HUES6 (cell line): ENCODE measurements around the gene KCNE3.
"Not testable (repeated sequence)": the region's sequence is repeated elsewhere in the genome, so short reads cannot be mapped to it uniquely, and the experiment has no call there.

ENCODE experiments used
- H3K27ac ChIP-seq: 2 replicates; pipeline ENCODE4 v1.7.0; 2013; ENCODE audit warnings: low read depth, mild to moderate bottlenecking, low read length, inconsistent platforms
- H3K27me3 ChIP-seq: 2 replicates; pipeline ENCODE4 v1.6.1; 2013; ENCODE audit warnings: low read length; ENCODE audit not compliant: control insufficient read depth, insufficient read depth
- H3K36me3 ChIP-seq: 2 replicates; pipeline ENCODE4 v1.6.1; 2013; ENCODE audit warnings: low read length; ENCODE audit not compliant: control insufficient read depth, insufficient read depth
- H3K4me1 ChIP-seq: 2 replicates; pipeline ENCODE4 v1.6.1; 2013; ENCODE audit warnings: low read length; ENCODE audit not compliant: control insufficient read depth, insufficient read depth
- H3K4me3 ChIP-seq: 2 replicates; pipeline ENCODE4 v1.5.1; 2013; ENCODE audit warnings: low read depth, low read length
- H3K9ac ChIP-seq: one replicate; pipeline ENCODE4 v1.6.1; 2013; ENCODE audit warnings: mild to moderate bottlenecking, low read length
- H3K9me3 ChIP-seq: 2 replicates; pipeline ENCODE4 v1.6.1; 2013; ENCODE audit warnings: low read depth, low read length; ENCODE audit not compliant: control insufficient read depth, insufficient read depth

Gene KCNE3

DNA sequence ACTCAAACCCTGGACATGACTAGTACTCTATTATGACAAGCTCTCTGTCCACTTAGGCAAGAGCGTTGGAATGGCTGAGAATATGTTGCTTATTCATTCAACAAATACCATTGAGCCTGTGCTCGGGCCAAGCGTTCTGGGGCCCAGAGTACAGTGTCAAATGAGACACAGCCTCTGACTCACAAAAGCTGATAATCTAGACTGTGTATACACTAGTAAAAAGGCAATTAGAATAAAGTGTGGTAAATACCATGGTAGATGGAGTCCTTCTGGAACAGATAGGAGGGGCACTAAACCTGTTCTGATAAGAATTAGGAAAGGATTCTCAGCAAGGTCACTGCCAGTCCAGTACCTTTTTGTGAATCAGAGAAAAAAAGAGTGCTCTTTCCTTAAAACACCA is 24.7 kb downstream of the KCNE3 start:
- Histone ChIP-seq H3K9me3 (peaks cover 3% of the 10 kb centered on the region; the same call in 1 of the 2 replicates), H3K4me1 (peaks cover 9% of the 10 kb centered on the region), H3K4me3 (no peak overlapping the region), H3K9ac (no peak overlapping the region), H3K27me3 (no peaks in the 10 kb centered on the region), H3K27ac (no peak overlapping the region), H3K36me3 (no peaks in the 10 kb centered on the region)

DNA sequence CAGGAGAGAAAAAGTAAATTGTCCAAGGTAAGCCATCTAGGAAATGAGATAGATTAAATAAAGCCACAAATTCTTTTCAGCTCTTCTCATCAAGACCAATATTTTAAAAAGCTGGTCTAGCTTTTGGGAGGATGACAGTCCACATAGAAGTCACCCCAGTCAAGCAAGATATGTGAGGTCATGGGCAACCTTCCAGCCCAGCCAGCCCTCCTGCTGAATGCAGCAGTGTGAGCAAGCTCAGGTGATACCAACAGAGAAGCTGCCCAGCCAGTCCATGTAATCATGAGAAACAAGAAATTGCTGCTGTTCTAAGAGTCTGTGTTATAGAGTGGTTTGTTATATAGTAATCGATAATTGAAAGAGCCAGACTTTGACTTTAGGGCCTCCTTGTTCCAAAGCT is 28.7 kb downstream of the KCNE3 start:
- Histone ChIP-seq H3K4me3 (no peak overlapping the region), H3K36me3 (no peaks in the 10 kb centered on the region), H3K27ac (no peak overlapping the region), H3K4me1 (peaks cover 7% of the 10 kb centered on the region), H3K9ac (no peak overlapping the region), H3K9me3 (peaks cover 3% of the 10 kb centered on the region; the same call in 1 of the 2 replicates), H3K27me3 (no peaks in the 10 kb centered on the region)

DNA sequence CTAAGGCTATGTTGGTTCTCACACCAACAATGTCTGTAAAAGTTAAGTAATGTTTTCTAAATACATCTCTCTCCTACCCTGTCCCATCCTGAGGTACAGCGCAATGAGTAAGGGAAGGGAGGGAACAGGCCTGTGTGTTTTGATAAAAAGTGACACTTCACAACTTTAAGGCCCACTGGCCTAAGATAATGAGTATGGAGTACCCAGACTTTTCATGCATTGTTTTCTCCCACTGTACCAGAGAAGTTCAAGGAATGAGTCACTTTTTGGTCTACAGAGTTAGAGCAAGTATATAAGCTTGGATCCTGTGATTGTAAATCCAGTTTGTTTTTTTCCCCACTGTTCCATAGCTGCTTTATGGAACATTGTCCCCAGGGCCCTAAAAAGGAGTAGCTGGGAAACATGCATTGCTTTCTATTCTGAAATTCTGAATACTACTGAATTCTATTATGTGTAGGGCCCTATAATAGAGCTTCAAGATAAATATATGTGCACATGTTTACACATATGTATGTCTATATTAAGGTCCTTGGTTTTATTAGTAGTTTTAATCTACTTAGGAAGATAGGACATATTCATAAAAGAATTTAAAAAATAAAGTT is 29.8 kb downstream of the KCNE3 start:
- Histone ChIP-seq H3K9ac (no peak overlapping the region), H3K27ac (no peak overlapping the region), H3K9me3 (peaks cover 3% of the 10 kb centered on the region; the same call in 1 of the 2 replicates), H3K4me3 (no peak overlapping the region), H3K4me1 (no peaks in the 10 kb centered on the region), H3K27me3 (no peaks in the 10 kb centered on the region), H3K36me3 (no peaks in the 10 kb centered on the region)

DNA sequence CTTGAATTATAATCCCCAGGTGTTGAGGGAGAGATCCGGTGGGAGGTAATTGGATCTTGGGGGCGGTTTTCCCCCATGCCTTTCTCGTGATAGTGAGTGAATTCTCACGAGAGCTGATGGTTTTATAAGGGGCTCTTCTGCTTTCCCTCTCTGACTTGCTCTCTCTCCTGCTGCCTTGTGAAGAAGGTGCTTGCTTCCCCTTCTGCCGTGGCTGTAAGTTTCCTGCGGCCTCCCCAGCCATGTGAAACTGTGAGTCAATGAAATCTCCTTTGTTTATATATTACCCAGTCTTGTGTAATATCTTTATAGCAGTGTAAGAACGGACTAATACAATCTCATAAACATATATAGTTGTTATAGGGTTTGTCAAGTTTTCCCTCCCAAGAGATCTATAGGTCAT is 32.8 kb downstream of the KCNE3 start:
- H3K27ac ChIP-seq, result no peak overlapping the region
- no peak overlapping the region for H3K4me3 ChIP-seq
- H3K9me3 ChIP-seq, result no peaks in the 10 kb centered on the region
- no peaks in the 10 kb centered on the region for H3K4me1 ChIP-seq
- H3K9ac ChIP-seq, result no peak overlapping the region
- H3K27me3 ChIP-seq, result no peaks in the 10 kb centered on the region
- H3K36me3 ChIP-seq, result no peaks in the 10 kb centered on the region

DNA sequence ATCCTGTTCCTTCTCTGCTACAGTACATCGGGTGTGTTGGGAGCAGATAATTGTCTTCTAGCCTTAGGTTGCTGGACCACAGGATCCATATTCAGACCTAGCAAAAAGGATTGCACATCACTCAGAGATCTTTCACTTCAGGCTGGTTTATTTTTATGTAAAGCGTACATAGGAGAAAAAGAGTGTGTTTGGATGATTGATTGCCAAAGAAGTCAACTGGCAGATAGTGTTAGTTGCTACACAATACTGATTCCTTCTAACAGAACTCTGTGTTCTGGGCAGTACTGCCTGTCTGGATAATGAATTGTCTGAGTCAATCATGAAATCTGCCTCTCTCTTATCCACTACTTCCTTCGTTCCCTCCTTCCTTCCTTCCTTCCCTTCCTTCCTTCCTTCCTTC is 38.1 kb downstream of the KCNE3 start:
- H3K9me3 ChIP-seq, result peaks cover 5% of the 10 kb centered on the region; the same call in 1 of the 2 replicates
- H3K4me1 ChIP-seq, result no peaks in the 10 kb centered on the region
- no peak overlapping the region for H3K9ac ChIP-seq
- H3K27ac ChIP-seq, result no peak overlapping the region
- no peaks in the 10 kb centered on the region for H3K36me3 ChIP-seq
- H3K27me3 ChIP-seq, result no peaks in the 10 kb centered on the region
- H3K4me3 ChIP-seq, result no peak overlapping the region

DNA sequence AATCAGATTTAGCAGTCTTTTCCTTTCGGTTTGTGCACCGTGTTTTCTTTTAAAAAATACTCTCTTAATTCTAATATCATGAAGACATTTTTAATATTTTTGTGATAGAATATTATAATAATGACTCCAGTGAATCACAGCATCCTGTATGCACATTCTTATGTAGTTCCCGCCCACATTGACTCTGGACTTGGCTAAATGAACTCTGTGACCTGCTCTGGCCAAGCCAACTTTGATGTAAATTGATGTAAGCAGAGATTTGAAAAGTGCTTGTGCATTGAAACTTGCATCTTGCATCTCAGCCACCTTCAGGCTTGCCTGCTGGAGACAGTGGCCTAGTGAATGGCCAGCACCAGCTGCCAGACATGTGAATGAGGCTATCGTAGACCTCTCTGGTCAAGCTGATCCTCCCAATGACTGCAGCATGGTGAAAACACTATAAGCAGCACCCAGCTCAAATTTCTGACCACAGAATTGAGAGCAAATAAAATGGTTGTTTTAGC is 39.9 kb downstream of the KCNE3 start:
- H3K9me3 ChIP-seq, result peaks cover 9% of the 10 kb centered on the region; the same call in 1 of the 2 replicates

DNA sequence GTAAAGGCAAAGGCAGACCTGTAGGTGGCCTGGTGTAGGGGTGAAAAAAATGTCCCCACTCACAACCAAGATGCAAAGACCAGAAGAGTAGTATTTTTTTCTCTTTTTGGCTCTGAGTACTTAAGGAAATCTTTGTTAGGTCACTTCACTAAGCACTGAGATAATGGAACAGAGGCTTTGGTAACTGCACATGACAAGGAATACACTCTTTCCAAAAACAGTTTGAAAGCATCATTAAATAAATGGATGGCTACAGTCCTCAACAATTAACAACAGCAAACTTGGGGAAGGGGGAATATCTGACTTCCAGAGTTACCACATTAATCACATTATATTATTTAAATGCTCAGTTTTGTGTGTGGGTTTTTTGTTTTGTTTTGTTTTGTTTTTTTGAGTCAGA is 42.2 kb downstream of the KCNE3 start:
- no peaks in the 10 kb centered on the region for H3K36me3 ChIP-seq
- H3K27me3 ChIP-seq, result no peaks in the 10 kb centered on the region

More for the DNA sequence above, 39.9 kb downstream of the KCNE3 start:
- Histone ChIP-seq H3K4me1 (no peaks in the 10 kb centered on the region), H3K36me3 (no peaks in the 10 kb centered on the region), H3K4me3 (no peak overlapping the region), H3K27me3 (no peaks in the 10 kb centered on the region), H3K27ac (no peak overlapping the region), H3K9ac (no peak overlapping the region)

DNA sequence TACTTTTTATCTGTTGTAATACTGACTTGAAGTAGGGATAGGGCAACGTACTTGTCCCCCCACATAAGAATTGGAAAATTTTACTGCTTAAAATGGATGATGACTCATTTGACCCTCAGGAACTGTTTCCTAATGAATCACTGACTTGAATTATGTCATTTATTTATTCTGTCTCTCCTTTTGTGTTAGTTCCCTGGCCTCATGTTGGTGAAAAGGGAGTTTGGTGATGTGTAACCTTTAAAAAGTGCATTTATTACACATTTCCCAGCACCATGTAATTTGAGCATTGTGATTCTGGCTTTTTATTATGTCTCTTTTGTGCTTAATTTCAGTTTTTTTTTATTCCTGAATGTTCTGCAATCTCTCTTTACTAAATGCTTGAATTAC is 48.8 kb downstream of the KCNE3 start:
- Histone ChIP-seq H3K9ac (no peak overlapping the region), H3K4me1 (no peaks in the 10 kb centered on the region), H3K27me3 (no peaks in the 10 kb centered on the region), H3K27ac (no peak overlapping the region), H3K4me3 (no peak overlapping the region), H3K36me3 (no peaks in the 10 kb centered on the region), H3K9me3 (0 out of 2 replicates have a peak, but pooled peaks cover 4% of the 10 kb centered on the region)

More for the DNA sequence above, 42.2 kb downstream of the KCNE3 start:
- Histone ChIP-seq H3K4me1 (no peaks in the 10 kb centered on the region), H3K27ac (no peak overlapping the region), H3K4me3 (no peak overlapping the region), H3K9ac (no peak overlapping the region), H3K9me3 (peaks cover 9% of the 10 kb centered on the region; the same call in 1 of the 2 replicates)

DNA sequence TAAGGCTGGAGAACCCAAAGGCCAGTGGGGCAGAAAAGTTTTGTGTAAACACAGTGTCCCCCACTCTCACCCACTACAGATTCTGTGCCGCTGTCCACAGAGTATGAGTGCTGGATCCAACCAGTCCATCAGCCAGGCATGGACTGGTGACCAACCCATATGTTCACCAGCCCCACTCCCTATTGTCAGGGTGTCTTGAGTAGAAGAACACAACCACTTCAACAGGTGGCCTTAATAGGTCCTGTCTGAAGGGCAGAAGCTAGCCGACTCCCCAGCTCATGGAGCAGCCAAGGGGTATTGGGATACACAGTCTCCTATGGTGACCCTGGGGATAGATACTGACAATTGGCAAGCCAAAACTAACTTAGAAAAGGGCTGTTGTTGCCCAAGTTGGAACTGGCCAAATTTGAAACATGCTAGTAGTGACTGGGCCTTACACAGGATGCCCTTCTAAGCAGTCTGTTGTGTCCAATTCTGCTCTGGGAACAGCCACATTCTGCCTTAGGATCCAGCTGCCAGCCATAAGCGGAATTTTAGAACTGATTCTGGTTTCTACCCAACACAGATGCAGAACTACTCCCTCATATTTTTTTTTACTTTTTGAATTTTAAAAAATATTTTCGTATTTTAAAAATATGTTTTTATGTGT is 49.4 kb downstream of the KCNE3 start:
- Histone ChIP-seq H3K9me3 (no peaks in the 10 kb centered on the region), H3K4me1 (no peaks in the 10 kb centered on the region), H3K27me3 (no peaks in the 10 kb centered on the region), H3K9ac (no peak overlapping the region), H3K4me3 (no peak overlapping the region), H3K36me3 (no peaks in the 10 kb centered on the region), H3K27ac (no peak overlapping the region)

DNA sequence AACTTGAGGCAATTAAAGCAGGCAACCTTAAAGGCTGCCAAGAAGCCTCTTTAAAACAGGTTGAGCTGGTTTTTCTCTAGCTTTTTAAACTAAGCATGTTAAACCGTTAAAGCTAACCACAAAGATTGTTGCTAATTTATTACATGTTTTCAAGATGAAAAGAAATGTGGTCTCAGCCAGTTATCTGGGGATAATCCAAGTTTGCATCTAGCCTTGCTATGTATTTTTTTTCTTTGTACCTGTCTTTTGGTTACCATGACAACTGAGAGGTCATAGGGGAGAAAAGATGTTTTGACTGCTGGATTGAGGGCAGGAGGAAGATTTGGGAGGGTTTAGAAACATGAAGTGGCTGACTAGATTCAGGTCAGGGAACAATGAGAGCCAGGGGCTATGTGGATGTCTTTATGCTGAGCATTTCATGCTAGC is 50.0 kb downstream of the KCNE3 start:
- H3K27me3 ChIP-seq, result no peaks in the 10 kb centered on the region

DNA sequence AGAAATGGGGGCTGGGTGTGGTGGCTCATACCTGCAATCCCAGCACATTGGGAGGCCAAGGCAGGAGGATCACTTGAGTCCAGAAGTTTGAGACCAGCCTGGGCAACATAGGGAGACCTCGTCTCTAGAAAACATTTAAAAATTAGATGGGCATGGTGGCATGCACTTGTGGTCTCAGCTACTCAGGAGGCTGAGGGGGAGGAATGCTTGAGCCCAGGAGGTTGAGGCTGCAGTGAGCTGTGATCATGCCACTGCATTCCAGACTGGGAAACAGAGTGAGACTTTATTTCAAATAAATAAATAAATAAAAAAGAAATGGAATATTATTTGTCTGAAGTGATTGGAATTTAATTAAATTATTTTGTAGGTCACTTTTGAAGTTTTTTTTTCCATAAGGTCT is 50.4 kb downstream of the KCNE3 start:
- not testable (repeated sequence) for H3K27ac ChIP-seq, H3K4me1 ChIP-seq, H3K27me3 ChIP-seq, H3K36me3 ChIP-seq, H3K9ac ChIP-seq, H3K9me3 ChIP-seq, H3K4me3 ChIP-seq

More for the DNA sequence above, 50.0 kb downstream of the KCNE3 start:
- H3K27ac ChIP-seq, result no peak overlapping the region
- no peak overlapping the region for H3K9ac ChIP-seq
- H3K36me3 ChIP-seq, result no peaks in the 10 kb centered on the region
- H3K4me1 ChIP-seq, result peaks cover 3% of the 10 kb centered on the region; the same call in 1 of the 2 replicates
- no peak overlapping the region for H3K4me3 ChIP-seq
- no peaks in the 10 kb centered on the region for H3K9me3 ChIP-seq
